ENCODE measurements around the gene E2F8.

The E2F8 gene

GRCh38 chr11:19251577-19251976, 10.8 kb upstream of the E2F8 start:
- Histone ChIP-seq H3K79me2 (ENCODE audit: control insufficient read depth, low read length) (no peaks in the 10 kb centered on the region), H3K9me2 (replicated peaks; ENCODE audit: control insufficient read depth, low read length) (no peaks in the 10 kb centered on the region), H3K4me2 (ENCODE audit: low read length) (no peak overlapping the region), H3F3A (ENCODE audit: control insufficient read depth, insufficient read depth) (no peaks in the 10 kb centered on the region), H3K4me3 (ENCODE audit: low read length) (no peak overlapping the region), H3K36me3 (ENCODE audit: control insufficient read depth, low read length) (no peaks in the 10 kb centered on the region), H3K27me3 (ENCODE audit: control insufficient read depth, low read length) (no peaks in the 10 kb centered on the region), H3K4me1 (ENCODE audit: control insufficient read depth, low read length) (no peaks in the 10 kb centered on the region), H3K27ac (ENCODE audit: low read depth, low read length) (no peak overlapping the region), H4K20me1 (ENCODE audit: control insufficient read depth, insufficient read depth, low read depth, low read length) (no peaks in the 10 kb centered on the region), H3K9me3 (ENCODE audit: control insufficient read depth, insufficient read depth, low read length) (0 out of 2 replicates have a peak, but pooled peaks cover 4% of the 10 kb centered on the region)
- TF ChIP-seq CTCF (IDR thresholded peaks at IDR 0.05; ENCODE audit: low read depth, low read length, poor library complexity, severe bottlenecking) = no peak
- TF ChIP-seq EZH2phosphoT487 (IDR thresholded peaks at IDR 0.05; ENCODE audit: borderline replicate concordance, low read length) = no peak

GRCh38 chr11:19246816-19247215, 6.1 kb upstream of the E2F8 start:
- TF ChIP-seq CTCF (IDR thresholded peaks at IDR 0.05; ENCODE audit: low read depth, low read length, poor library complexity, severe bottlenecking) = no peak
- no peak for TF ChIP-seq EZH2phosphoT487 (IDR thresholded peaks at IDR 0.05; ENCODE audit: borderline replicate concordance, low read length)
- Histone ChIP-seq H3K4me2 (ENCODE audit: low read length) (no peak overlapping the region), H3K27me3 (ENCODE audit: control insufficient read depth, low read length) (no peaks in the 10 kb centered on the region), H3K9me3 (ENCODE audit: control insufficient read depth, insufficient read depth, low read length) (0 out of 2 replicates have a peak, but pooled peaks cover 4% of the 10 kb centered on the region), H3K4me1 (ENCODE audit: control insufficient read depth, low read length) (peaks cover 24% of the 10 kb centered on the region), H4K20me1 (ENCODE audit: control insufficient read depth, insufficient read depth, low read depth, low read length) (no peaks in the 10 kb centered on the region), H3K4me3 (ENCODE audit: low read length) (no peak overlapping the region), H3K9me2 (replicated peaks; ENCODE audit: control insufficient read depth, low read length) (no peaks in the 10 kb centered on the region), H3K36me3 (ENCODE audit: control insufficient read depth, low read length) (no peaks in the 10 kb centered on the region), H3K27ac (ENCODE audit: low read depth, low read length) (no peak overlapping the region), H3F3A (ENCODE audit: control insufficient read depth, insufficient read depth) (peaks cover 7% of the 10 kb centered on the region; the same call in 1 of the 2 replicates), H3K79me2 (ENCODE audit: control insufficient read depth, low read length) (peaks cover 12% of the 10 kb centered on the region)

- no peaks in the 10 kb centered on the region for H3K27me3 ChIP-seq (ENCODE audit: control insufficient read depth, low read length)
- H3K4me3 ChIP-seq (ENCODE audit: low read length) = no peak overlapping the region
- peaks cover 25% of the 10 kb centered on the region for H3K4me1 ChIP-seq (ENCODE audit: control insufficient read depth, low read length)
- peaks cover 7% of the 10 kb centered on the region; the same call in 1 of the 2 replicates for H3F3A ChIP-seq (ENCODE audit: control insufficient read depth, insufficient read depth)
- H3K9me2 ChIP-seq (replicated peaks; ENCODE audit: control insufficient read depth, low read length) = no peaks in the 10 kb centered on the region
- peaks cover 18% of the 10 kb centered on the region for H3K79me2 ChIP-seq (ENCODE audit: control insufficient read depth, low read length)
- peaks cover 6% of the 10 kb centered on the region for H3K36me3 ChIP-seq (ENCODE audit: control insufficient read depth, low read length)
- H3K27ac ChIP-seq (ENCODE audit: low read depth, low read length) = no peak overlapping the region
- TF ChIP-seq CTCF (IDR thresholded peaks at IDR 0.05; ENCODE audit: low read depth, low read length, poor library complexity, severe bottlenecking) (no peak), EZH2phosphoT487 (IDR thresholded peaks at IDR 0.05; ENCODE audit: borderline replicate concordance, low read length) (no peak)
- H3K9me3 ChIP-seq (ENCODE audit: control insufficient read depth, insufficient read depth, low read length) = 0 out of 2 replicates have a peak, but pooled peaks cover 4% of the 10 kb centered on the region
- H4K20me1 ChIP-seq (ENCODE audit: control insufficient read depth, insufficient read depth, low read depth, low read length) = no peaks in the 10 kb centered on the region
- no peak overlapping the region for H3K4me2 ChIP-seq (ENCODE audit: low read length)
Measured at GRCh38 chr11:19245351-19245750, 4.6 kb upstream of the E2F8 start.
